Lung microvascular endothelial cell (primary cell): ENCODE measurements around the gene MRPS34. TPM values are rescaled to one million over a fixed set of nuclear protein-coding genes. Genes with fewer than 3 reads are reported as not detected.
"Not testable (repeated sequence)": the region's sequence is repeated elsewhere in the genome, so short reads cannot be mapped to it uniquely, and the experiment has no call there.

ENCODE experiments used
- DNase-seq, 2 donors: peaks; one replicate each; pipeline versions ENCODE4 v3.0.0 to v3.0.0-alpha.2; 2010; ENCODE audit warnings: low read depth in 2 of 2
- total RNA-seq: library from RNA; depleted of rRNA; stranded (reverse); fragments of >200 nt; gene quantifications from 2 replicates; pipeline ENCODE4 v1.2.1, GENCODE V29; 2014

Gene MRPS34
- total RNA-seq, result 50.4 and 57.1 TPM in 2 replicates

DNA sequence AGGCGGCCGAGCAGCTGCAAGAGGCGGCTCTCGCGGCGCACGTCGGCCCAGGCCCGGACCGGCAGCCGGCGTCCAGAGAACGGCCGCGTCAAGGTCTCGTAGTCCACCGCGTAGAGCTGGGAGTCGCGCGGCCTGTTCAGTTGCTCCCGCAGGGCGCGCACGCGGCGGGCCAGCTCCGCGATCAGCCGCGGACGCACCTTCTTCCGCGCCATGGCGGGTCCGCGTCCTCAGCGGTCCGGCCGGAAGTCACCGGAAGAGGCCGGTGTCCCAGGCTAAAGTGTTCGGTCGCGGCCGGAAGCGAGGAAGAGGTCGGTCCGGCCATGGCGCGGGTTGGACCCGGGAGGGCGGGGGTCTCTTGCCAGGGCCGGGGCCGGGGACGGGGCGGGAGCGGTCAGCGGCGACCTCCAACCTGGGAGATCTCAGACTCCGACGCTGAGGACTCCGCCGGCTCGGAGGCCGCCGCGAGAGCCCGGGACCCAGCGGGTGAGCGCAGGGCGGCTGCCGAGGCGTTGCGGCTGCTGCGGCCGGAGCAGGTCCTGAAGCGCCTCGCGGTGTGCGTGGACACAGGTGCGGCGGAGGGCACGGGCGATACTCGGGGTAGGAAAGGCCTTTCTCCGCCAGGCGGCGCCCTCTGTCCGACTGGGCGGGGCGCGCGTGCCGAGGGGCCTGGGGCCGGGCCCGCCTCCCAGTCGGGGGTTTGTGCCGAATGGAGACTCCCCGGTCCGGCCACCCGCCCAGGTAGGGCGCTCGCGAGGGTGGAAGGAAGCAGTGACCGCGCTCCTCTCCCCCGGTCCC is at the start of gene MRPS34:
MRPS34 (minus strand) TSS at position 227 of the 795 bp plus-strand sequence; CDS start at position 212, 15 bp downstream.
- DNase-seq, result peak; percentile 88 to 91

DNA sequence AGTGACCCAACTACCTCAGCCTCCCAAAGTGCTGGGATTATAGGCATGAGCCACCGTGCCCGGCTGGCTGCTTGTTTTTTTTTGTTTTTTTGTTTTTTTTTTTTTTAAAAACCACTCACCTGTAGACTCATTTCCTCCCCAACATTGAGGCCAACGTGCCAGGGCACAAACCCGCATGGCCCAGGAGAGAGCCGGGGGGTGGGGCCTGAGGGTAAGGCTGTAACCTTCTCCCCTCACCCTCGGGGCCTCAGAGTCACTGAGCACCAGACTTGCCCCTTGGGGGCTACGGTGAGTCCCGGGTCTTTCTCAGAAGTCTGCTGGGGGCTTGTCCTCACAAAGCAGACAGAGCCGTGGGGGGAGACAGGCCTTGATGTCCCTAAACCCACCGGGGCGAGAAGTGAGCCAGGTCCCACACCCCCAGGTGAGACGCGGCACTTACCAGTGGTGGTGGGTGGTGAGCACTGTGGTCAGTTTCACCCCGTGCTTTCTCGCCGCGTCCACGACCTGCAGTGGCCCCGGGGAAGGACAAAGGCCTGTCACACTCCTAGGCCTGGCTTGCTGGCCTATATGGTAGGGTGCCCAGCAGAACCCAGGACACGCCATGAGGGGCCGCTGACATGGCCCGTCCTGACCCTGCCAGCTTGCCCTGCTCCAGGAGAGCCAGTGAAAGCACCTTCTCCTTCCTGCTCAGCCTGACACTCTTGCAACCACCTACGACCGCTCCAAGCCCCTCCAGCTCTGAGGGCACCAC is 49.1 kb upstream of the MRPS34 start:
- DNase-seq, result no peak

DNA sequence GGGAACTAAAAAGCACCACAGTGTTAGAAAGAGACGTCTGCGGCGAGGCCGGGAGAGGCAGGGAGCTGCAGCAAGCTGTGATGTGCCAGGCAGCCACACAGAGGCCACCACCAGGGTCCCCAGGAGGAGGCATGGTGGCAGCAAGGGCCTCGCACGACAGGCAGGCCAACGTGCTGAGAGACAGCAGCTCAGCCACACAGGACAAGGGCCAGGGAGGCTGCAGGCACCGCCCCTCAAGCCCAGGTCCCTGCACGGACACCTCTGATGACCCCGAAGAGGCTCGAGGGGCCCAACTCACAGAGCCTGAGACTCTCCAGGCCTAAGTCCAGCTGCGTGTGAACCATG is 48.0 kb upstream of the MRPS34 start:
- no peak for DNase-seq

- no peak for DNase-seq
Measured at GRCh38 chr16:1820096-1820945, 47.4 kb upstream of the MRPS34 start.

DNA sequence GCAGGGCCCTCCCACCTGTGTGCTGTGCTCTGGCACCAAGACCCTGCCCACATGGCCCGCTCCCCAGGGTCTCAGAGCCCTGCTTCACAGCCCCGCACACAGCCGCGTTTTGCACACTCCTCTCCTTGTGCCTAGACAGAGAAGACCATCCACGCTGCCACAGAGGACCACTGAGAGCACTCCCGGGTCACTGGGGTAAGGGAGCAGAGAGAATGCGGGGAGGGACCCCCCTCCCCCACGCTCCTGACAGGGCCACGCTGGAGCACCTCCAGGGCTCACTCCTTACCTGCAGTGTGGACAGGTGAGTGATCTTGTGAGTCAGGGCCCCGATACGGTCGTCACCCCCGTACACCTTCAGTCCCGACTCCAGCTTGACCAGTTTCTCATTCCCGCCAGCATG is 46.7 kb upstream of the MRPS34 start:
- no peak for DNase-seq

DNA sequence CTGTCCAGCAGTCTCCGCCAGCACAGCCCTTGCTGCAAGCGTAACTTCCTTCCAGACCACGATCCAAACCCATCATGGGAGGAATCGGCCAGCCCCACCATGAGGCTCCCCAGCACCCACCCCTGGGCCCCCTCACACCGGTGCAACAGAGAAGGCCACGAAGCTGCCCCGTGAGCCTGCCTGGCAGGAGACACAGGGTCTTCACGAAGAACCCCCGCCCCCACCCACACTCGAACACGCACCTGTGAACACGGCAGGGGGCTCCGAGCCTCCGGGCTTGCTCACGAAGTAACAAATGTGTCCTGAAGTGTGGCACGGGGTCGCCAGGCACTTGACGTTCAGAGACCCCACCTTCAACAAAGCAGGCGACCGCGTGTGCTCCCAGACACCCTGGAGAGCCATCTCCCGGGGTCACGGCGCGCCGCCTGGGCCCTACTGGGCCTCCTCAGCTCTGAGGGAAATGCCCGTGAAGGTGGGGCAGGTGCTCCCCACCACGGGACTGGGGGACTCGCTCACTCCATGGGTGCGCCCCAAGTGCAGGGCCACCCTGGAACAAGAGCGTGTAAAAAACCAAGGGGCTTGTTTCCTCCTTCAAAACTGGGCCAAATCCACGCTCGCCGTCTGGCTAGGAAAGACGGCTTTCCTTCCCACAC is 46.1 kb upstream of the MRPS34 start:
- DNase-seq, result no peak

DNA sequence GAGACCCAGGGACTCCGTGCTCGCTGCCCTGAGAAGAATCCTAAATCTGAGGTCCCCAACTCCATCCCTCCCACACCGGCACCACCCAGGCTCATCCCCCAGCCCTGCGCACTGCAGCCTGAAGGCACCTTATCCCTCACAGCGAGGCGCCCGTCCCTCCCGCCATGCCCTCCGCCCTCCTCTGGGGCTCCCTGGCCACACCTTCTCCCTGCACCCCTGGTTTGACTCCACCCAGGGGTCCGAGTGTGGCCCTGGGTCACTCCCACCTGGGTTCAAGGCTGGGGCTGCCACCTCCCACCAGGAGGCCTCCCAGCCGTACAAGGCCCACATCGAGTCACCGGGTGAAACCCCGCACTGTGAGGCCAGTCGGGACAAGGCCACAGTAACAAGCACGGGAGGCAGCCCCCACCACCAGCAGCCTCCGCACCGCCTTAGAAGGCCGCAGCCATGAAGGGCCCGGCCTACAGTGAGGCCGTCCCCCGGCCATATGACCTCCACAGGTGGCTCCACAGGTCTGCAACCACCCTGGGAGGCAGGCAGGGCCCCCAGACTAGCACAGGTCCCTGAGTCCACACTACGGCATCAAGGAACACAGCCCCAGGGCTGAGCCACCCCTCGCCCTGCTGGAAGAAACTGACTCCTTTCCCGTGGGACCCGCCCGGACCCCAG is 45.4 kb upstream of the MRPS34 start:
- DNase-seq, result no peak

DNA sequence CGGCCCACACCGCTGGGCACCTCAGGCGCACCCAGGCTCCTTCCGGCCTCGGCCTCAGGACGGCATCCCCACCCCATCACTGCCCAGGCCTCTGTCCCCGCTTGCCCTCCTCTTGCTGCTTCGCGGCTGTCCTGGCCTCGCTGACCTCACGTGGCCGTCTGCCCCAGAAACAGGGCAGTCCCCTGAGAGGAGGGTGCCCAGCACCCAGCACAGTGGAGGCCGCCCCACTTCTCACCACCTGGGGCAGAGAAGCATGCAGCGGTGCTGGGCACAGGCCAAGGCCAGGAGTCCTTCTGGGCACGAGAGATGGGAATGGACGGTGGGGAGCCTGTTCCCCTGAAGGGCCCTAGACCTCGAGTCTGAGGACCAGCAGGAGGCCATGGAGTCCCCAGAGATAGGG is 44.8 kb upstream of the MRPS34 start:
- no peak for DNase-seq

DNA sequence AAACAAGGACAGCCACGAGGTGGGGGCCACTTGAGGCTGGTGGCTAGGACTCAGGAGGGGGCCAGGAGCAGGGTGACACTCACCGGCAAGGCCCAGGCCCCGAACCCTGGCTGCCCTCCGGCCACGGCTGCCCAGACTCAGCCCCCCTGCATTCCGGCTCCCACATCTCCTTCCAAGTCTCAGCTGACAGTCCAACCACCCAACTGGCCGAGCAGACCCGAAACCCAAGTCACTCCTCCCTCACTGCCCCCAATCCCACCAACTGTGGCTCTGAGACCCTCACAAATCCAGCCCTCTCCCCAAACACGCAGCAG is 44.3 kb upstream of the MRPS34 start:
- DNase-seq, result no peak

GRCh38 chr16:1816396-1817275 is 43.7 kb upstream of the MRPS34 start:
- no peak for DNase-seq

- no peak for DNase-seq
Measured at GRCh38 chr16:1815461-1815860, 42.5 kb upstream of the MRPS34 start.

DNA sequence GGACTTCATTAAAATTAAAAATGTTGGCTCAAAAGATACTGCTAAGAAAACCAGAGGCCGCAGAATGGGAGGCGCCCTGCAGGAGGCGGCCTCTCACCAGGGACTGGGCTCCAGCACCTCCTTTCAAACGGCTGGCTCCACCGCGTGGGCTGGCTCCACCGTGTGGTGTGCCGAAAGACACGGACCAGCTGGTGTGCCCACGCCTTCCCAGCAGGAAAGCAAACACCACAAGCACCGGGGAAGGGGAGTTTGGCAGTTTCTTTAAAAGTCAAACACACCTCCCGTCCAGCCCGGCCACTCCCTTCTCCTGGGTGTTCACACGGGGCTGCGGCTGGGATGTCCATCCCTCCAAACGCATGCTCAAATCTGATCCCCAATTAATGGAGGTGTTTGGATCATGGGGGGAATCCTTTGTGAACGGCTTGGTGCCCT is 39.8 kb upstream of the MRPS34 start:
- peak; percentile 53 to 82 for DNase-seq

DNA sequence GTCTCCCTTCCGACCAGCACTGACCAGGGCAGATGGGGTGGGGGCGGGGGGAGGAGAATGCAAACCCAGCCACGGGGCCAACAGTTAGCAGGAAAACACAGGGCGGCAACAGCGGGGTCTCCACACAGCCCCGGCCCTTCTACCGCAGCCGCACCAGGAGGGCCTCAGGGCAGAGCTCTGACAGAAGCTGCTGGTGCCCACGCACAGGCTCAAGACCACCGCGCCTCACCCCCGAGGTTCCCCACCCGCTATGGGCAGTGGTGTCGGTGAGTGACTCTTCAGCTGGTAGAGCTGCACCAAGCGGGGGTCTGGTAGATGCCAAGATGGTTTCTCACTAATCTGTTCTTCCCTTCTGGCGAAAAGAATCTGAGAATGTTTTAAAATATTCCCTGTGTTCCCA is 37.6 kb upstream of the MRPS34 start:
- DNase-seq, result no peak

GRCh38 chr16:1810106-1810505 is 37.2 kb upstream of the MRPS34 start:
- no peak for DNase-seq

- DNase-seq, result no peak
Measured at GRCh38 chr16:1809281-1809801, 36.4 kb upstream of the MRPS34 start.

DNA sequence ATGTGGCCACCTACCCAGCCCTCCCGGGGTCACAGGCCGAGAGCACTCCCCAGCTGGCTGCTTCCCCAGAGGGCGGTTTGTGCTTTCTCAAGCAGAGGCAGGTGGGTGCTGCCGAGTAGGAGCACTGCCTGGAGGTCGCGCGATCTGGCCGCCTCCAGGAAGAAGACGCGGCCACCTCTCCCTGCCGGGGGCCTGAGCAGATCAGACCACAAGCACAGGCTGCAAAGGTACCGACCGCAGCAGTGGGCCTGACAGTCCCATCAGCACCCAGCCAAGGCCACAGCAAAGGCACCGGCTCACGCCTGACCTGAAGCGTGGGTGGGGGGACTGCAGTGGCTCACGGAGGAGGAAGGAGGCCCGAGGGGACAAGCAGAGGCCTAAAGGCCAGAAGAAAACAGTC is 35.8 kb upstream of the MRPS34 start:
- DNase-seq, result no peak

GRCh38 chr16:1807626-1808025 is 34.7 kb upstream of the MRPS34 start:
- DNase-seq, result no peak

DNA sequence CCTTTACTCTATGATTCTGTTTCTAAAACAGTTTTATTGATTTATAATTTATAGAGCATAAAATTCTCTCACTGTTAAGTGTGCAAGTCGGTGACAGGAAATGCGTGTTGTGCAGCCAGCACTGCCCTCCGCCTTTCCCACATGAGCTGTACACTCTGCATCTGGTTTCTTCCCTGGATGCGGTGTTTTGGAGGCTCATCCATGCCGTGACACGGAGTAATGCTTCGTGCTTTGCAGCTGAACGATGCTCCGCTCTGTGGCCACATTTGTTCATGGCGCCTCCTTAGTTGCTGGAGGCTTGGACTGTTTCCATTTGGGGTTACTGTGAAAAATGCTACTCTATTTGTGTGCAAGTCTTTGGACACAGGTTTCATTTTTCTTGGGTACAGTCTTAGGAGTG is 27.8 kb upstream of the MRPS34 start:
- no peak for DNase-seq

DNA sequence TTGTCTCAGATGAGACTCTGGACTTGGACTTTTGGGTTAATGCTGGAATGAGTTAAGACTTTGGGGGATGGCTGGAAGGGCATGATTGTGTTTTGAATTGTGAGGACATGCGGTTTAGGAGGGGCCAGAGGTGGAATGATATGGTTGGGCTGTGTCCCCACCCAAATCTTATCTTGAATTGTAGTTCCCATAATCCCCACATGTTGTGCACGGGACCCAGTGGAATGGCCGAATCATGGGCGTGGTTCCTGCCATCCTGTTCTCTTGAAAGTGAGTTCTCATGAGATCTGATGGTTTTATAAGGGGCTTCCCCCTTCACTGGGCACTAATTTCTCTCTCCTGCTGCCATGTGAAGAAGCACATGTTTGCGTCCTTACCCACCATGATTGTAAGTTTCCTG is 26.3 kb upstream of the MRPS34 start:
- DNase-seq, result not testable (repeated sequence)
